GM18873 (cell line): ENCODE measurements around the gene ZCCHC7.

Experiments used
- ATAC-seq: cut with Tn5 transposase; IDR thresholded peaks from one replicate; pipeline ENCODE4 v1.9.1; 2021; ENCODE audit warnings: mild to moderate bottlenecking, moderate library complexity, moderate number of reproducible peaks; ENCODE audit not compliant: unreplicated experiment, low FRiP score

ZCCHC7 gene

GRCh38 chr9:37328556-37329227, 208.3 kb downstream of the ZCCHC7 start:
- no peak for ATAC-seq

GRCh38 chr9:37329576-37329975, 209.2 kb downstream of the ZCCHC7 start:
- no peak for ATAC-seq

GRCh38 chr9:37331871-37332270, 211.5 kb downstream of the ZCCHC7 start:
- no peak for ATAC-seq

GRCh38 chr9:37332578-37332977, 212.2 kb downstream of the ZCCHC7 start:
- no peak for ATAC-seq

GRCh38 chr9:37333288-37333687, 212.9 kb downstream of the ZCCHC7 start:
- ATAC-seq, result no peak

GRCh38 chr9:37335238-37335637, 214.9 kb downstream of the ZCCHC7 start:
- ATAC-seq, result no peak

- no peak for ATAC-seq
These were observed 215.8 kb downstream of the ZCCHC7 start for GRCh38 chr9:37336150-37336549.

- no peak for ATAC-seq
These were observed 217.0 kb downstream of the ZCCHC7 start for GRCh38 chr9:37337301-37337890.

GRCh38 chr9:37338218-37338617, 217.8 kb downstream of the ZCCHC7 start:
- ATAC-seq, result no peak

- no peak for ATAC-seq
These were observed 219.5 kb downstream of the ZCCHC7 start for GRCh38 chr9:37339923-37340322.

- no peak for ATAC-seq
These were observed 220.6 kb downstream of the ZCCHC7 start for GRCh38 chr9:37340961-37341360.

GRCh38 chr9:37341704-37342103, 221.3 kb downstream of the ZCCHC7 start:
- no peak for ATAC-seq

- ATAC-seq, result no peak
These were observed 222.1 kb downstream of the ZCCHC7 start for GRCh38 chr9:37342493-37342892.

GRCh38 chr9:37342895-37343294, 222.5 kb downstream of the ZCCHC7 start:
- ATAC-seq, result no peak

GRCh38 chr9:37343724-37344123, 223.3 kb downstream of the ZCCHC7 start:
- ATAC-seq, result no peak

- no peak for ATAC-seq
These were observed 224.7 kb downstream of the ZCCHC7 start for GRCh38 chr9:37345038-37345437.

- ATAC-seq, result no peak
These were observed 228.5 kb downstream of the ZCCHC7 start for GRCh38 chr9:37348917-37349316.

- ATAC-seq, result no peak
These were observed 230.3 kb downstream of the ZCCHC7 start for GRCh38 chr9:37350486-37351190.

GRCh38 chr9:37353791-37354190, 233.4 kb downstream of the ZCCHC7 start:
- ATAC-seq, result no peak

- ATAC-seq, result no peak
These were observed 242.1 kb downstream of the ZCCHC7 start for GRCh38 chr9:37362430-37362829.

- ATAC-seq, result no peak
These were observed 242.8 kb downstream of the ZCCHC7 start for GRCh38 chr9:37363124-37363523.

GRCh38 chr9:37364136-37364535, 243.8 kb downstream of the ZCCHC7 start:
- ATAC-seq, result no peak
